ENCODE results near the gene AHCTF1. TPM values are rescaled to one million over a fixed set of nuclear protein-coding genes. Genes with fewer than 3 reads are reported as not detected.

AHCTF1 gene
- total and polyA plus RNA-seq, 2 donors (not counting 3 experiments of a cell fraction or from before 2014, with no cell fraction given), result 5.5 to 32.1 TPM

DNA sequence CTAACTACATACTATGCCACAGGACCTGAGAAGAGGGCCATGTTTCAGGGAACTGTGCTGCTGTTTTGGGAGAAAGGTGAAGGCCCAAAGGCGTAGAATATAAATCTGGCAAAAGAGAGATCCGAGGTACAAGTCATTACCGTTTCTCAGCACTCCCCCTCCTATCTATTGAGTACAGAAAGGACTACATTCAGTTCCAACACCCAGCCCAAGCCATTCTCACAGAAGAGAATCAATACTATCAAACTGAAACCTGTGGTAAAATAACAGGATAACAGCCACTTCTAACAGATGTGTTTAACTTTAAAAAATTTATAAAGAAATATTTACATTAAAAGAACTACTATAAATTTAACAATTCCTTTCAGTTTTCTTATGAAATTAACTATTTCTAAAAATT is 7.8 kb downstream of the AHCTF1 start:
- no peaks in the 10 kb centered on the region for H3K9me3 ChIP-seq (replicated peaks; ENCODE audit: control insufficient read depth, insufficient read depth, low read length)
- dilution Hi-C loops (cut with MboI; ENCODE audit: extremely low pct_ligation_motif_present, low sequenced_read_pairs), result no loop called here
- H3K4me3 ChIP-seq (replicated peaks in 1 of 3; ENCODE audit: insufficient read depth in 1 of 3, low read depth in 1 of 3, low read length in 3 of 3), result no peak overlapping the region
- intact Hi-C loops (cut with micrococcal nuclease), result no loop called here
- no peak for DNase-seq (ENCODE audit: low read depth, low spot score)
- CTCF ChIA-PET, result no interaction called here
- H3K36me3 ChIP-seq (ENCODE audit: control insufficient read depth in 2 of 2, extremely low read depth in 1 of 2, insufficient read depth in 2 of 2, low read length in 2 of 2), result peaks cover 0 to 3% of the 10 kb centered on the region in 2 experiments
- POLR2A ChIA-PET, result no interaction called here
- no peak for FAIRE-seq
- peaks cover 94% of the 10 kb centered on the region for H3K79me2 ChIP-seq (ENCODE audit: control insufficient read depth, insufficient read depth, low read length)
- no peak for TF ChIP-seq FOS (IDR thresholded peaks at IDR 0.05; ENCODE audit: borderline replicate concordance, insufficient read depth, low read length)
- no peak for TF ChIP-seq GATA2 (IDR thresholded peaks at IDR 0.05; ENCODE audit: insufficient read depth, insufficient read length, low read depth, low read length)
- no peak for TF ChIP-seq EZH2 (IDR thresholded peaks at IDR 0.05; ENCODE audit: borderline replicate concordance, low read depth, low read length, severe bottlenecking)
- TF ChIP-seq POLR2A (IDR thresholded peaks at IDR 0.05; ENCODE audit: low read depth, low read length), result no peak
- TF ChIP-seq MAX (IDR thresholded peaks at IDR 0.05; ENCODE audit: insufficient read depth, insufficient read length), result no peak
- TF ChIP-seq POLR2AphosphoS5 (IDR thresholded peaks at IDR 0.05; ENCODE audit: insufficient read depth, low read depth, low read length), result no peak
- no peak for TF ChIP-seq MYC (IDR thresholded peaks at IDR 0.05; ENCODE audit: low read depth, low read length)
- H3K27ac ChIP-seq (ENCODE audit: insufficient read depth, low read depth, low read length), result no peak overlapping the region
- no TSS peak for BruUV-seq (replicated peaks)
- H3K27me3 ChIP-seq (ENCODE audit: control insufficient read depth in 2 of 2, insufficient read depth in 2 of 2, low read length in 2 of 2), result no peaks in the 10 kb centered on the region
- no peak overlapping the region for H2AFZ ChIP-seq (ENCODE audit: low read depth, low read length)
- no peaks in the 10 kb centered on the region for H3K4me1 ChIP-seq (ENCODE audit: control insufficient read depth, extremely low read depth, insufficient read depth, low read length)
- H3K4me2 ChIP-seq (ENCODE audit: insufficient read depth, low read length), result no peak overlapping the region
- H3K9ac ChIP-seq (replicated peaks; ENCODE audit: extremely low read depth, insufficient read depth, low read length), result no peak overlapping the region
- peaks cover 9% of the 10 kb centered on the region for H4K20me1 ChIP-seq (replicated peaks; ENCODE audit: control insufficient read depth, extremely low read depth, insufficient read depth, low read length)
- no peaks in the 10 kb centered on the region for H3K9me1 ChIP-seq (replicated peaks; ENCODE audit: control insufficient read depth, extremely low read depth, insufficient read depth, low read length)

GRCh38 chr1:246923482-246923881 is 8.3 kb downstream of the AHCTF1 start:
- Histone ChIP-seq H3K4me1 (ENCODE audit: control insufficient read depth, extremely low read depth, insufficient read depth, low read length) (no peaks in the 10 kb centered on the region), H3K27ac (ENCODE audit: insufficient read depth, low read depth, low read length) (no peak overlapping the region), H3K36me3 (ENCODE audit: control insufficient read depth in 2 of 2, extremely low read depth in 1 of 2, insufficient read depth in 2 of 2, low read length in 2 of 2) (no peaks in the 10 kb centered on the region), H3K79me2 (ENCODE audit: control insufficient read depth, insufficient read depth, low read length) (peaks cover 94% of the 10 kb centered on the region), H3K9me1 (replicated peaks; ENCODE audit: control insufficient read depth, extremely low read depth, insufficient read depth, low read length) (no peaks in the 10 kb centered on the region), H2AFZ (ENCODE audit: low read depth, low read length) (no peak overlapping the region), H3K4me2 (ENCODE audit: insufficient read depth, low read length) (no peak overlapping the region), H3K27me3 (ENCODE audit: control insufficient read depth in 2 of 2, insufficient read depth in 2 of 2, low read length in 2 of 2) (no peaks in the 10 kb centered on the region), H3K4me3 (replicated peaks in 1 of 3; ENCODE audit: insufficient read depth in 1 of 3, low read depth in 1 of 3, low read length in 3 of 3) (no peak overlapping the region), H4K20me1 (replicated peaks; ENCODE audit: control insufficient read depth, extremely low read depth, insufficient read depth, low read length) (peaks cover 8% of the 10 kb centered on the region), H3K9ac (replicated peaks; ENCODE audit: extremely low read depth, insufficient read depth, low read length) (no peak overlapping the region), H3K9me3 (replicated peaks; ENCODE audit: control insufficient read depth, insufficient read depth, low read length) (no peaks in the 10 kb centered on the region)
- dilution Hi-C loops (cut with MboI; ENCODE audit: extremely low pct_ligation_motif_present, low sequenced_read_pairs), result no loop called here
- DNase-seq (ENCODE audit: low read depth, low spot score), result no peak
- ChIA-PET POLR2A (no interaction called here), CTCF (no interaction called here)
- no peak for TF ChIP-seq EZH2 (IDR thresholded peaks at IDR 0.05; ENCODE audit: borderline replicate concordance, low read depth, low read length, severe bottlenecking)
- no peak for TF ChIP-seq POLR2AphosphoS5 (IDR thresholded peaks at IDR 0.05; ENCODE audit: insufficient read depth, low read depth, low read length)
- TF ChIP-seq GATA2 (IDR thresholded peaks at IDR 0.05; ENCODE audit: insufficient read depth, insufficient read length, low read depth, low read length), result no peak
- no peak for TF ChIP-seq MYC (IDR thresholded peaks at IDR 0.05; ENCODE audit: low read depth, low read length)
- no peak for TF ChIP-seq FOS (IDR thresholded peaks at IDR 0.05; ENCODE audit: borderline replicate concordance, insufficient read depth, low read length)
- TF ChIP-seq JUN (IDR thresholded peaks at IDR 0.05; ENCODE audit: borderline replicate concordance, insufficient read depth, insufficient read length, low read depth), result no peak
- no peak for TF ChIP-seq MAX (IDR thresholded peaks at IDR 0.05; ENCODE audit: insufficient read depth, insufficient read length)
- TF ChIP-seq, protein P1, sequence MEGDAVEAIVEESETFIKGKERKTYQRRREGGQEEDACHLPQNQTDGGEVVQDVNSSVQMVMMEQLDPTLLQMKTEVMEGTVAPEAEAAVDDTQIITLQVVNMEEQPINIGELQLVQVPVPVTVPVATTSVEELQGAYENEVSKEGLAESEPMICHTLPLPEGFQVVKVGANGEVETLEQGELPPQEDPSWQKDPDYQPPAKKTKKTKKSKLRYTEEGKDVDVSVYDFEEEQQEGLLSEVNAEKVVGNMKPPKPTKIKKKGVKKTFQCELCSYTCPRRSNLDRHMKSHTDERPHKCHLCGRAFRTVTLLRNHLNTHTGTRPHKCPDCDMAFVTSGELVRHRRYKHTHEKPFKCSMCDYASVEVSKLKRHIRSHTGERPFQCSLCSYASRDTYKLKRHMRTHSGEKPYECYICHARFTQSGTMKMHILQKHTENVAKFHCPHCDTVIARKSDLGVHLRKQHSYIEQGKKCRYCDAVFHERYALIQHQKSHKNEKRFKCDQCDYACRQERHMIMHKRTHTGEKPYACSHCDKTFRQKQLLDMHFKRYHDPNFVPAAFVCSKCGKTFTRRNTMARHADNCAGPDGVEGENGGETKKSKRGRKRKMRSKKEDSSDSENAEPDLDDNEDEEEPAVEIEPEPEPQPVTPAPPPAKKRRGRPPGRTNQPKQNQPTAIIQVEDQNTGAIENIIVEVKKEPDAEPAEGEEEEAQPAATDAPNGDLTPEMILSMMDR (IDR thresholded peaks at IDR 0.05; ENCODE audit: extremely low read depth in 1 of 2, insufficient read depth in 1 of 2, low read depth in 1 of 2, low read length in 2 of 2), result no peak
- TF ChIP-seq POLR2A (IDR thresholded peaks at IDR 0.05; ENCODE audit: low read depth, low read length), result no peak
- BruUV-seq (replicated peaks), result no TSS peak
- no peak for FAIRE-seq
- intact Hi-C loops (cut with micrococcal nuclease), result no loop called here

All from endothelial cell of umbilical vein (primary cell).